ENCODE data around the gene PEX5L. TPM values are rescaled to one million over a fixed set of nuclear protein-coding genes. Genes with fewer than 3 reads are reported as not detected.

PEX5L gene
- polyA plus RNA-seq, 1 donor from 2014 or later = 1.0 TPM

DNA sequence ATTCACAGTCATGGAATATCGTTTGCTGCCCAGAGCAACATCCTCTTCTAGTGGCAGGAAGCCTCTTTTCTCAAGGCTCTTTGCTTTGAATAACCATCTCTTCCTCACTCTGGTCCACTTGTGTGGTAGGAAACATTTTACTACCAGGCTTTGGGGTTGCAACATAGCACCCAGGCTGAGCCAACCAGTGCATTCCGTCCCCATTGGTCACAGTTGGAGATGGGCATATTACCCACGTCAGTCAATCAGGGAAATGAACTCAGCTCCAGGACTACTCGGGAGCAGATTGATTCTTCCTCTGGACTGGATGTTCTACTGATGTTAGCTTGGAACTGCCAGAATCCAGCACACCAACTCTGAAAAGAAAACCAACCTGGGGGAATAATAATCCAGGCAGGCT, 4.2 kb upstream of the PEX5L start:
- Histone ChIP-seq H3K27me3 (ENCODE audit: insufficient read depth, low read depth, low read length) (peaks cover 36% of the 10 kb centered on the region), H3K9me2 (ENCODE audit: insufficient read depth, low read length) (no peaks in the 10 kb centered on the region), H4K20me1 (ENCODE audit: insufficient read depth) (no peaks in the 10 kb centered on the region)

GRCh38 chr3:180036092-180036670, 556 bp downstream of the PEX5L start:
- no peaks in the 10 kb centered on the region for H3K9me2 ChIP-seq (ENCODE audit: insufficient read depth, low read length)
- peak overlapping the region; percentile 81 for H3K4me3 ChIP-seq (ENCODE audit: low read length)
- H3K9ac ChIP-seq (ENCODE audit: low read length) = peak overlapping the region; percentile 62
- peaks cover 70% of the 10 kb centered on the region for H3K27me3 ChIP-seq (ENCODE audit: insufficient read depth, low read depth, low read length)
- no peaks in the 10 kb centered on the region for H4K20me1 ChIP-seq (ENCODE audit: insufficient read depth)
- no peaks in the 10 kb centered on the region for H3K36me3 ChIP-seq (ENCODE audit: insufficient read depth, low read length)
- peak overlapping the region; percentile 51 for H2AFZ ChIP-seq (ENCODE audit: low read depth, low read length)
- peak overlapping the region; percentile 79 for H3K4me2 ChIP-seq (ENCODE audit: low read length)
- no peak overlapping the region for H3K27ac ChIP-seq (ENCODE audit: low read length)
- no peaks in the 10 kb centered on the region for H3K79me2 ChIP-seq (replicated peaks; ENCODE audit: insufficient read depth, low read length)
- H3K9me3 ChIP-seq (ENCODE audit: low read length) = no peaks in the 10 kb centered on the region
- TF ChIP-seq MXI1 (conservative IDR thresholded peaks at IDR 0.05; ENCODE audit: poor library complexity, severe bottlenecking) (no peak), POLR2AphosphoS5 (IDR thresholded peaks at IDR 0.05) (peak; percentile 80)
- H3F3A ChIP-seq (ENCODE audit: insufficient read depth, low read length, poor library complexity, severe bottlenecking) = peaks cover 2% of the 10 kb centered on the region

More for the DNA sequence above, 4.2 kb upstream of the PEX5L start:
- H3K4me3 ChIP-seq (ENCODE audit: low read length) = no peak overlapping the region
- no peak overlapping the region for H3K9ac ChIP-seq (ENCODE audit: low read length)
- no peak overlapping the region for H3K27ac ChIP-seq (ENCODE audit: low read length)
- H3K79me2 ChIP-seq (replicated peaks; ENCODE audit: insufficient read depth, low read length) = no peaks in the 10 kb centered on the region
- no peaks in the 10 kb centered on the region for H3K36me3 ChIP-seq (ENCODE audit: insufficient read depth, low read length)
- H3K9me3 ChIP-seq (ENCODE audit: low read length) = no peaks in the 10 kb centered on the region
- H3K4me2 ChIP-seq (ENCODE audit: low read length) = no peak overlapping the region
- TF ChIP-seq EP300 (conservative IDR thresholded peaks at IDR 0.05; ENCODE audit: poor library complexity, severe bottlenecking) (no peak), RAD21 (conservative IDR thresholded peaks at IDR 0.05) (no peak), EZH2 (IDR thresholded peaks at IDR 0.05; ENCODE audit: borderline replicate concordance, insufficient read depth, low read length, poor library complexity, severe bottlenecking) (no peak), TAF1 (IDR thresholded peaks at IDR 0.05; ENCODE audit: low read depth) (no peak), POLR2AphosphoS5 (IDR thresholded peaks at IDR 0.05) (no peak), MXI1 (conservative IDR thresholded peaks at IDR 0.05; ENCODE audit: poor library complexity, severe bottlenecking) (no peak), SMC3 (conservative IDR thresholded peaks at IDR 0.05; ENCODE audit: poor library complexity) (no peak)
- TF ChIP-seq, protein P1, sequence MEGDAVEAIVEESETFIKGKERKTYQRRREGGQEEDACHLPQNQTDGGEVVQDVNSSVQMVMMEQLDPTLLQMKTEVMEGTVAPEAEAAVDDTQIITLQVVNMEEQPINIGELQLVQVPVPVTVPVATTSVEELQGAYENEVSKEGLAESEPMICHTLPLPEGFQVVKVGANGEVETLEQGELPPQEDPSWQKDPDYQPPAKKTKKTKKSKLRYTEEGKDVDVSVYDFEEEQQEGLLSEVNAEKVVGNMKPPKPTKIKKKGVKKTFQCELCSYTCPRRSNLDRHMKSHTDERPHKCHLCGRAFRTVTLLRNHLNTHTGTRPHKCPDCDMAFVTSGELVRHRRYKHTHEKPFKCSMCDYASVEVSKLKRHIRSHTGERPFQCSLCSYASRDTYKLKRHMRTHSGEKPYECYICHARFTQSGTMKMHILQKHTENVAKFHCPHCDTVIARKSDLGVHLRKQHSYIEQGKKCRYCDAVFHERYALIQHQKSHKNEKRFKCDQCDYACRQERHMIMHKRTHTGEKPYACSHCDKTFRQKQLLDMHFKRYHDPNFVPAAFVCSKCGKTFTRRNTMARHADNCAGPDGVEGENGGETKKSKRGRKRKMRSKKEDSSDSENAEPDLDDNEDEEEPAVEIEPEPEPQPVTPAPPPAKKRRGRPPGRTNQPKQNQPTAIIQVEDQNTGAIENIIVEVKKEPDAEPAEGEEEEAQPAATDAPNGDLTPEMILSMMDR (IDR thresholded peaks at IDR 0.05; ENCODE audit: poor library complexity, severe bottlenecking) = no peak
- TF ChIP-seq, protein P2, sequence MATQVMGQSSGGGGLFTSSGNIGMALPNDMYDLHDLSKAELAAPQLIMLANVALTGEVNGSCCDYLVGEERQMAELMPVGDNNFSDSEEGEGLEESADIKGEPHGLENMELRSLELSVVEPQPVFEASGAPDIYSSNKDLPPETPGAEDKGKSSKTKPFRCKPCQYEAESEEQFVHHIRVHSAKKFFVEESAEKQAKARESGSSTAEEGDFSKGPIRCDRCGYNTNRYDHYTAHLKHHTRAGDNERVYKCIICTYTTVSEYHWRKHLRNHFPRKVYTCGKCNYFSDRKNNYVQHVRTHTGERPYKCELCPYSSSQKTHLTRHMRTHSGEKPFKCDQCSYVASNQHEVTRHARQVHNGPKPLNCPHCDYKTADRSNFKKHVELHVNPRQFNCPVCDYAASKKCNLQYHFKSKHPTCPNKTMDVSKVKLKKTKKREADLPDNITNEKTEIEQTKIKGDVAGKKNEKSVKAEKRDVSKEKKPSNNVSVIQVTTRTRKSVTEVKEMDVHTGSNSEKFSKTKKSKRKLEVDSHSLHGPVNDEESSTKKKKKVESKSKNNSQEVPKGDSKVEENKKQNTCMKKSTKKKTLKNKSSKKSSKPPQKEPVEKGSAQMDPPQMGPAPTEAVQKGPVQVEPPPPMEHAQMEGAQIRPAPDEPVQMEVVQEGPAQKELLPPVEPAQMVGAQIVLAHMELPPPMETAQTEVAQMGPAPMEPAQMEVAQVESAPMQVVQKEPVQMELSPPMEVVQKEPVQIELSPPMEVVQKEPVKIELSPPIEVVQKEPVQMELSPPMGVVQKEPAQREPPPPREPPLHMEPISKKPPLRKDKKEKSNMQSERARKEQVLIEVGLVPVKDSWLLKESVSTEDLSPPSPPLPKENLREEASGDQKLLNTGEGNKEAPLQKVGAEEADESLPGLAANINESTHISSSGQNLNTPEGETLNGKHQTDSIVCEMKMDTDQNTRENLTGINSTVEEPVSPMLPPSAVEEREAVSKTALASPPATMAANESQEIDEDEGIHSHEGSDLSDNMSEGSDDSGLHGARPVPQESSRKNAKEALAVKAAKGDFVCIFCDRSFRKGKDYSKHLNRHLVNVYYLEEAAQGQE (IDR thresholded peaks at IDR 0.05; ENCODE audit: borderline replicate concordance) = no peak
- peaks cover 2% of the 10 kb centered on the region for H3F3A ChIP-seq (ENCODE audit: insufficient read depth, low read length, poor library complexity, severe bottlenecking)
- no peak overlapping the region for H2AFZ ChIP-seq (ENCODE audit: low read depth, low read length)
